C4-2B (cell line): Measurements from ENCODE around the gene RGP1.

Source experiments
- ZFX ChIP-seq: fragments of 450-650 bp; IDR thresholded peaks from 2 replicates; pipeline ENCODE4 v1.6.1; 2017
- TF ChIP-seq, protein P1 (sequence below): fragments of 450-650 bp; conservative IDR thresholded peaks from 2 replicates; pipeline ENCODE4 v1.5.1; 2017; ENCODE audit warnings: mild to moderate bottlenecking

DNA sequence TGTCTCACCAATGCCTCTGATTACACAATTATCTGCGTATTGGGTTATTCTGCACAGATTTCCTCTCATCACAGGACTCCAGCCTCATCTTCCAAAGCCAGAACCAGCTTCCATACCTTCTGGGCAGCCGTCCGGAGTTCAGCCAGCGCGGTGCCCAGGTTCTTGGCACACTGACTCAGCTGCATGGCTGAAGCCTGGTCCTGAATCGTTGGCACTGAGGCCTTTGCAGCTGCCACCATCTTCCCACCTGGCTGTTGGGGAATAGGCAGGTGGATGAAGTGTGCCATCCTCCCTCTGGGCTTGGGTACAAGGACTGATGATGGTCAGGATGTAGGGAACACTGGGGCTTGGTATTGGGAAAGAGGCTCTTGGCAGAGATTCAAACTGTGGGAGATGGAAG lies 35.0 kb upstream of the RGP1 start:
- TF ChIP-seq, protein P1, sequence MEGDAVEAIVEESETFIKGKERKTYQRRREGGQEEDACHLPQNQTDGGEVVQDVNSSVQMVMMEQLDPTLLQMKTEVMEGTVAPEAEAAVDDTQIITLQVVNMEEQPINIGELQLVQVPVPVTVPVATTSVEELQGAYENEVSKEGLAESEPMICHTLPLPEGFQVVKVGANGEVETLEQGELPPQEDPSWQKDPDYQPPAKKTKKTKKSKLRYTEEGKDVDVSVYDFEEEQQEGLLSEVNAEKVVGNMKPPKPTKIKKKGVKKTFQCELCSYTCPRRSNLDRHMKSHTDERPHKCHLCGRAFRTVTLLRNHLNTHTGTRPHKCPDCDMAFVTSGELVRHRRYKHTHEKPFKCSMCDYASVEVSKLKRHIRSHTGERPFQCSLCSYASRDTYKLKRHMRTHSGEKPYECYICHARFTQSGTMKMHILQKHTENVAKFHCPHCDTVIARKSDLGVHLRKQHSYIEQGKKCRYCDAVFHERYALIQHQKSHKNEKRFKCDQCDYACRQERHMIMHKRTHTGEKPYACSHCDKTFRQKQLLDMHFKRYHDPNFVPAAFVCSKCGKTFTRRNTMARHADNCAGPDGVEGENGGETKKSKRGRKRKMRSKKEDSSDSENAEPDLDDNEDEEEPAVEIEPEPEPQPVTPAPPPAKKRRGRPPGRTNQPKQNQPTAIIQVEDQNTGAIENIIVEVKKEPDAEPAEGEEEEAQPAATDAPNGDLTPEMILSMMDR, result no peak
- no peak for TF ChIP-seq ZFX
